ENCODE measurements around the gene NDUFAF8.

Gene NDUFAF8, protein sequence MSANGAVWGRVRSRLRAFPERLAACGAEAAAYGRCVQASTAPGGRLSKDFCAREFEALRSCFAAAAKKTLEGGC

DNA sequence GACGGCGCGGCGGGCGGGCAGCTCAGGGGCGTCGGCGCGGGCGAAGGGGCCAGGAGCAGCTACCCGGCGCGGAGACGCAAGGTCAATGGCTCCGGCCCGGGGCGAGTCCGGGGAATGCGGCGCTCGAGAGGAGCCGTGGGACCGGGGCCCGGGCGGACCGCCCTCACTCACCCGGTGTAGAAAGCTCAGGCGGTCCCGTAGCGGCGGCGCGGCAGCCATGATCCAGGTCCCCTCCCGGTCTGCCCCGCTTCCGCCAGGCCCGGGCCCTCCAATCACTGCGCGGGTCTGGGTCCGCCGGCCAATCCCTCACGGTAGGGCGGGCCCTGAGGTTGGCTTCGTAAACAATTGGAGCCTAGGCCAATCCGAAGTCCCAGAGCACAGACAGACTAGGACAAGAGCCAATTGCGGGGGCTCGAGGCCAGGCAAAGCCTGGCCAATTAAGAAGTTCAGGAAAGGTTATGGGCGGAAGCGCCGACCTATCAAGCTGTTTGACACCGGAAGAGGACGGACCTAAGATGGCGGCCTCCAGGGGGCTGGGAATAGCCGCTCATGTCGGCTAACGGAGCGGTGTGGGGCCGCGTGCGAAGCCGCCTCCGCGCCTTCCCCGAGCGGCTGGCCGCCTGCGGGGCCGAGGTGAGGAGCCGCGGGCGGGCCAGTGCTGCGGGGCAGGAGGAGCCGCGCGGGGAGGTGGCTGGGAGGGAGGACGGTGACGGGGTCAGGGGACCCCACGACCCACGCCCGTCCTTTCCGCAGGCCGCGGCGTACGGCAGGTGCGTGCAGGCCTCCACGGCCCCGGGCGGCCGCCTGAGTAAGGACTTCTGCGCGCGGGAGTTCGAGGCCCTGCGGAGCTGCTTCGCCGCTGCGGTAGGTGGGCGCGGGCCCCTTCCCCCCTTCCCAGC, at the start of gene NDUFAF8, which contains the start of gene TEPSIN:
TSS of gene NDUFAF8 (plus strand) at position 504 of the 899 bp plus-strand sequence. CDS start at position 550, 46 bp downstream.
TSS of gene TEPSIN (minus strand) at position 241 of the 899 bp plus-strand sequence. CDS start at position 219, 22 bp downstream.
- peak; percentile 95 for DNase-seq (ENCODE audit: extremely low read depth, insufficient read length)
- peak within 1 kb of the TSS; percentile 70 for H3K4me3 ChIP-seq (replicated peaks; ENCODE audit: low read depth, low read length)
- H3K27me3 ChIP-seq (replicated peaks; ENCODE audit: control insufficient read depth, insufficient read depth, low read length) = no peaks in the 10 kb centered on the region
- peaks cover 10% of the 10 kb centered on the region for H3K36me3 ChIP-seq (ENCODE audit: control insufficient read depth, insufficient read depth, low read length)
- TF ChIP-seq, protein P1, sequence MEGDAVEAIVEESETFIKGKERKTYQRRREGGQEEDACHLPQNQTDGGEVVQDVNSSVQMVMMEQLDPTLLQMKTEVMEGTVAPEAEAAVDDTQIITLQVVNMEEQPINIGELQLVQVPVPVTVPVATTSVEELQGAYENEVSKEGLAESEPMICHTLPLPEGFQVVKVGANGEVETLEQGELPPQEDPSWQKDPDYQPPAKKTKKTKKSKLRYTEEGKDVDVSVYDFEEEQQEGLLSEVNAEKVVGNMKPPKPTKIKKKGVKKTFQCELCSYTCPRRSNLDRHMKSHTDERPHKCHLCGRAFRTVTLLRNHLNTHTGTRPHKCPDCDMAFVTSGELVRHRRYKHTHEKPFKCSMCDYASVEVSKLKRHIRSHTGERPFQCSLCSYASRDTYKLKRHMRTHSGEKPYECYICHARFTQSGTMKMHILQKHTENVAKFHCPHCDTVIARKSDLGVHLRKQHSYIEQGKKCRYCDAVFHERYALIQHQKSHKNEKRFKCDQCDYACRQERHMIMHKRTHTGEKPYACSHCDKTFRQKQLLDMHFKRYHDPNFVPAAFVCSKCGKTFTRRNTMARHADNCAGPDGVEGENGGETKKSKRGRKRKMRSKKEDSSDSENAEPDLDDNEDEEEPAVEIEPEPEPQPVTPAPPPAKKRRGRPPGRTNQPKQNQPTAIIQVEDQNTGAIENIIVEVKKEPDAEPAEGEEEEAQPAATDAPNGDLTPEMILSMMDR (IDR thresholded peaks at IDR 0.05; ENCODE audit: insufficient read depth, low read length, poor library complexity, severe bottlenecking) = no peak

DNA sequence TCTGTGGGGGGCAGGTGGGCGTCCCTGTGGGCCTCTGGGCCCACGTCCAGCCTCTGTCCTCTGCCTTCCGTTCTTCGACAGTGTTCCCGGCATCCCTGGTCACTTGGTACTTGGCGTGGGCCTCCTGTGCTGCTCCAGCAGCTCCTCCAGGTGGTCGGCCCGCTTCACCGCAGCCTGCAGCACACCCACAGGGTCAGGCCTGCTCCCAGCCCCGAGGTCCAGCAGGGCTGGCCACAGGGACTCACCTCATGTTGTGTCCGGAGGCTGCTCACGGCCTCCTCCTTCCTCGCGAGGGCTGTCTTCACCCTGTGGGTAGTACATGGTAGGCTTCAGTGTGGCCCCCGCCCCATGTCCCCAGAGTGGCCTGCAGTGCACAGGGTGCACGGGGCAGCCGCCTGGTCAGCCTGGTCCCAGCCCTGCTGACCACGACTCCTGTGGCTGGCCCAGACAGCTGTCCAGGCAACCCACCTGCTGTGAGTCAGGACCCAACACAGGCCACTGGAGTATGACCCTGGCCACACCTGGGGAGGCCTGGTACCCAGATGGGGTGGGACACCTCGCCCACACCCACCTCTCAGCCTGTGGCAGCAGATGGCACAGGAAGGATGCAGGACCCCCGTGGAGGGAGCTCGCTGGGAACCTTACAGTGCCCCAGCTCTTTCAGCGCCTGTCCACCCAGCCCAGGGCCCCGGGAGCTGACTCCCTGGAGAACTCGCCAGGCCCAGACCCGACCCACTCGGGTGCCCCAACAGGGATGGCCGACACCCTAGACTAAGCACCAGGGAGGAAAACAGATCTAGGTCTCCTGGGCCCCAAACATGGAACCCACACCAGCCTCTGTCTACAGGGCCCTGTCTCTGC, 49.2 kb upstream of the NDUFAF8 start:
- Histone ChIP-seq H3K36me3 (ENCODE audit: control insufficient read depth, insufficient read depth, low read length) (peaks cover 8% of the 10 kb centered on the region), H3K27me3 (replicated peaks; ENCODE audit: control insufficient read depth, insufficient read depth, low read length) (no peaks in the 10 kb centered on the region), H3K4me3 (replicated peaks; ENCODE audit: low read depth, low read length) (no peak overlapping the region)
- TF ChIP-seq, protein P1 (IDR thresholded peaks at IDR 0.05; ENCODE audit: insufficient read depth, low read length, poor library complexity, severe bottlenecking) = no peak
- no peak for DNase-seq (ENCODE audit: extremely low read depth, insufficient read length)

DNA sequence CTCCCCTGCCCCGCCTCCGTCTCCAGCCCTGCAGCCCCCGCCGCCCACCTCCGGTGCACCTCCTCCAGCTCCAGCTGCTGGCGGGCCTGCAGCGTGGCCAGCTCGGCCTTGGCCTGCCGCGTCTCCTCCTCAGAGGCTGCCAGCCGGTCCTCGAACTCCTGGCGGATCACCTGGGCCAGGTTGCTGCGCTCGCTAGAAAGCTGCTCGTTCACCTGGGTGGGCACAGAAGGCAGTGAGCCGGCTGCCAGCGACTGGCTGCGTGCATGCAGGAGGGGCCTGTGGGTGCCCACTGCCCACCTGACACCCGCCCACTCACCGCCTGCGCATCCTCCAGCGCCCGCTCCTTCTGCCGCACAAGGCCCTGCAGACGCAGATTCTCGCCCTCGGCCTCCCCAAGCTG, 48.5 kb upstream of the NDUFAF8 start:
- TF ChIP-seq, protein P1 (IDR thresholded peaks at IDR 0.05; ENCODE audit: insufficient read depth, low read length, poor library complexity, severe bottlenecking) = no peak
- Histone ChIP-seq H3K36me3 (ENCODE audit: control insufficient read depth, insufficient read depth, low read length) (peaks cover 8% of the 10 kb centered on the region), H3K27me3 (replicated peaks; ENCODE audit: control insufficient read depth, insufficient read depth, low read length) (no peaks in the 10 kb centered on the region), H3K4me3 (replicated peaks; ENCODE audit: low read depth, low read length) (no peak overlapping the region)
- DNase-seq (ENCODE audit: extremely low read depth, insufficient read length) = no peak

DNA sequence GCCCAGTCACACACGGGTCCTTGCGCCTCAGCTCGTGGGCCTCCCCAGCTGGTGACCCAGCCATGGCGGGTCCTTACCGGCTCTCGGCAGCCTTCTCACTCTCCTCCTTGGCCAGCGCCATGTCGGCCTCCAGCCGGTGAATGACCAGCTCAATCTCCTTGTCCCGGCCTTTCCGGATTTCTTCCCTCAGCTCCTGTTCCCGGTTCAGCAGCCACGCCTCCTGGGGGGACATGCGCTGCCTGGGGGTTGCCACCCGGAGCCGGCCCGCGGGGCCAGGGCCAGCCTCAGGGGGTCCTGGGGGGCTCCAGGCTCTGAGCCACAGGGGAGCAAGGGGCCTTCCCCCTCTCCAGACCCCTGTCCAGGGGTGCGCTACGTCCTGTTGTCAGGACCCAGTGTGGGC, 48.0 kb upstream of the NDUFAF8 start:
- TF ChIP-seq, protein P1 (IDR thresholded peaks at IDR 0.05; ENCODE audit: insufficient read depth, low read length, poor library complexity, severe bottlenecking) = no peak
- DNase-seq (ENCODE audit: extremely low read depth, insufficient read length) = no peak
- Histone ChIP-seq H3K36me3 (ENCODE audit: control insufficient read depth, insufficient read depth, low read length) (peaks cover 8% of the 10 kb centered on the region), H3K27me3 (replicated peaks; ENCODE audit: control insufficient read depth, insufficient read depth, low read length) (no peaks in the 10 kb centered on the region), H3K4me3 (replicated peaks; ENCODE audit: low read depth, low read length) (no peak overlapping the region)

DNA sequence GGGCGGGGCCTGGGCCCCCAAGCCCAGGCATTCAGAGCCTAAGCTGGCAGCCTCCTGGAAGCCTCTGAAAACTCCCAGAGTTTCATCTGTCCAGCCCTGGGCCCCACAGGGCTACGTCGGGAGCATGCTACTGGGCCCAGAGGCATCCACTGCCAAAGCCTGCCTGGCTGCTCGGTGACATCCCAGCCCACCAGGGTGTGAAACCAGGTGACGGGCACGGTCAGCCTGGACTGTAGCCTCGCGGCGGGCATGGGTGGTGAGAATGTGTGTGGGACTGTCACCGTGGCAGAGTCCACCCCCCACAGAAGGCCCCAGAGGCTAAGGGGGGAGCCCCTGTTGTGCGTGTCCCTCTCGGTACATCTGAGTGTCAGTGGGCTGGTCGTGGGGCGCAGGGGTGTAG, 47.5 kb upstream of the NDUFAF8 start:
- no peak for DNase-seq (ENCODE audit: extremely low read depth, insufficient read length)
- Histone ChIP-seq H3K36me3 (ENCODE audit: control insufficient read depth, insufficient read depth, low read length) (peaks cover 8% of the 10 kb centered on the region), H3K27me3 (replicated peaks; ENCODE audit: control insufficient read depth, insufficient read depth, low read length) (no peaks in the 10 kb centered on the region), H3K4me3 (replicated peaks; ENCODE audit: low read depth, low read length) (no peak overlapping the region)
- TF ChIP-seq, protein P1 (IDR thresholded peaks at IDR 0.05; ENCODE audit: insufficient read depth, low read length, poor library complexity, severe bottlenecking) = no peak

Measured in GM06990 (cell line).